GM06990 (cell line): Measurements from ENCODE around the gene VWA8.

Experiments
- DNase-seq: peaks from one replicate; pipeline ENCODE4 v3.0.0-alpha.2; 2011; ENCODE audit not compliant: insufficient read length; ENCODE audit errors: extremely low read depth
- H3K27me3 ChIP-seq: replicated peaks from 2 replicates; pipeline ENCODE4 v1.6.0; 2011; ENCODE audit warnings: low read length; ENCODE audit not compliant: control insufficient read depth, insufficient read depth
- H3K36me3 ChIP-seq: 2 replicates; pipeline ENCODE4 v1.5.1; 2011; ENCODE audit warnings: low read length; ENCODE audit not compliant: control insufficient read depth, insufficient read depth
- H3K4me3 ChIP-seq: replicated peaks from 2 replicates; pipeline ENCODE4 v1.5.1; 2011; ENCODE audit warnings: low read depth, mild to moderate bottlenecking, control low read depth, low read length
- TF ChIP-seq, protein P1 (sequence below): IDR thresholded peaks from 2 replicates; pipeline ENCODE4 v1.5.1; 2011; ENCODE audit warnings: low read length, control low read depth, mild to moderate bottlenecking, inconsistent platforms; ENCODE audit not compliant: insufficient read depth, poor library complexity, severe bottlenecking

The VWA8 gene

DNA sequence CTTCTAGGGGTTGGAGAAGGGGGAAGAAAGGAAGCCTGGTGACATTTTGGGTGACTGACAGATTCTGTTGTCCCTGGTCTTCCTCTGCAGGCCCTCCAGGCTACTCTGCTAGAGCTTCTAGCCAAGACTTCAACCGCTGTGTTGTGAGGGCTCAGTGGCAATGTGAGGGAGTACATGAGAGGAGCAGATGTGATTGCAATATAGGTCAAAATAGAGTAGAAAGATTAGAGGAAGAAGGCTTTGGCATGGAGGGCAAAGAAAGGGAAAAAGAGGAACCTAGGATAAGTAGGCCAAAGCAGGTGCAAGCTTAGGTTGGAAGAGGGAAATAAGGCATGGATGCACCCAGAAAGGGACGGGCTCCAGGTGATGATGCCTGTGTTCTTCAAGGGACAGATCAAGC, 286.7 kb downstream of the VWA8 start:
- TF ChIP-seq, protein P1, sequence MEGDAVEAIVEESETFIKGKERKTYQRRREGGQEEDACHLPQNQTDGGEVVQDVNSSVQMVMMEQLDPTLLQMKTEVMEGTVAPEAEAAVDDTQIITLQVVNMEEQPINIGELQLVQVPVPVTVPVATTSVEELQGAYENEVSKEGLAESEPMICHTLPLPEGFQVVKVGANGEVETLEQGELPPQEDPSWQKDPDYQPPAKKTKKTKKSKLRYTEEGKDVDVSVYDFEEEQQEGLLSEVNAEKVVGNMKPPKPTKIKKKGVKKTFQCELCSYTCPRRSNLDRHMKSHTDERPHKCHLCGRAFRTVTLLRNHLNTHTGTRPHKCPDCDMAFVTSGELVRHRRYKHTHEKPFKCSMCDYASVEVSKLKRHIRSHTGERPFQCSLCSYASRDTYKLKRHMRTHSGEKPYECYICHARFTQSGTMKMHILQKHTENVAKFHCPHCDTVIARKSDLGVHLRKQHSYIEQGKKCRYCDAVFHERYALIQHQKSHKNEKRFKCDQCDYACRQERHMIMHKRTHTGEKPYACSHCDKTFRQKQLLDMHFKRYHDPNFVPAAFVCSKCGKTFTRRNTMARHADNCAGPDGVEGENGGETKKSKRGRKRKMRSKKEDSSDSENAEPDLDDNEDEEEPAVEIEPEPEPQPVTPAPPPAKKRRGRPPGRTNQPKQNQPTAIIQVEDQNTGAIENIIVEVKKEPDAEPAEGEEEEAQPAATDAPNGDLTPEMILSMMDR, result no peak
- H3K4me3 ChIP-seq, result no peak overlapping the region
- H3K36me3 ChIP-seq, result no peaks in the 10 kb centered on the region; the same call in 1 of the 2 replicates
- DNase-seq, result no peak
- no peaks in the 10 kb centered on the region for H3K27me3 ChIP-seq

DNA sequence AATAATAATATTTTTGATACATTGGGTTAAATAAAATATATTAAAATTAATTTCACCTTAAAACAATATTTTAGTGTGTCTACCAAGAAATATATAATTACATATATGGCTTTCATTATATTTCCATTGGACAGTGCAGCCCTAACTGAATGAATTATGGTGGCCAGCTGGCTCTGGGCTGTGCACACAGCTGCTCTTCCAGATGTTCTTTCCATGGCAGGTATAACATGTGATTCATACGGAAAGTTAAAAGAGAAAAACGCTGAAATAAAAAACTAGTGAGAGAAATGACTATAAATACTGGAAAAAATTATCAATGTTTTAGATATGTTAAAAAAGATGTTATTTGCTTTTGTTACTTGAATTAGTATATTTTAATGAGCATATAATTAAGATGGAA, 287.3 kb downstream of the VWA8 start:
- TF ChIP-seq, protein P1, result no peak
- no peaks in the 10 kb centered on the region; the same call in 1 of the 2 replicates for H3K36me3 ChIP-seq
- no peak for DNase-seq
- no peak overlapping the region for H3K4me3 ChIP-seq
- H3K27me3 ChIP-seq, result no peaks in the 10 kb centered on the region

DNA sequence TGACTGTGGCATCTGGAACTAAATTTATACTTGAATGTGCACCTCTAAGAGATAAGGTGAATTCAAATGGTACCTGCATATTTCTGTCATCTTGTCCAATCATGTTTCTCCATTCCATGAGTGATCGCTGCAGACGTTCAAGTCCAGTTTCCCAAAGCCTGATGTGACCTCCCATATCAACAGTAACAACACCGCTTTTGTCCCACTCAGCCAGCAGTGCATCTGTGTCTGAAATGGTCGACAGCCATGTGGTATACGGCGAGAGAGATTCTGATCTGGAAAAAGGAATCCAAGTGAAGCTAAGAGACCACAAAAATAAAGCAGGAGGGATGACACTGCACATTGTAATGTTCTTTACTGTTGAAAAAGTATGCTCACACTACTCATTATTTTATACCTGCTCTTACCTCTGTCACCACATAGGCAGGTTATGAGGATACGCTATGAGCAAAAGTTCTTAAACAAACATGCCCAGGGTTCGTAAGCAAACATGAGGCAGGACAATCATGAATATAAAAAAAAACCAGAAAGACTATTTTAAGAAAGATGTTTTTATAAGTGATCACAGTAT, 290.0 kb downstream of the VWA8 start:
- no peak overlapping the region for H3K4me3 ChIP-seq
- TF ChIP-seq, protein P1, result no peak
- no peaks in the 10 kb centered on the region; the same call in 1 of the 2 replicates for H3K36me3 ChIP-seq
- no peak for DNase-seq
- no peaks in the 10 kb centered on the region for H3K27me3 ChIP-seq

DNA sequence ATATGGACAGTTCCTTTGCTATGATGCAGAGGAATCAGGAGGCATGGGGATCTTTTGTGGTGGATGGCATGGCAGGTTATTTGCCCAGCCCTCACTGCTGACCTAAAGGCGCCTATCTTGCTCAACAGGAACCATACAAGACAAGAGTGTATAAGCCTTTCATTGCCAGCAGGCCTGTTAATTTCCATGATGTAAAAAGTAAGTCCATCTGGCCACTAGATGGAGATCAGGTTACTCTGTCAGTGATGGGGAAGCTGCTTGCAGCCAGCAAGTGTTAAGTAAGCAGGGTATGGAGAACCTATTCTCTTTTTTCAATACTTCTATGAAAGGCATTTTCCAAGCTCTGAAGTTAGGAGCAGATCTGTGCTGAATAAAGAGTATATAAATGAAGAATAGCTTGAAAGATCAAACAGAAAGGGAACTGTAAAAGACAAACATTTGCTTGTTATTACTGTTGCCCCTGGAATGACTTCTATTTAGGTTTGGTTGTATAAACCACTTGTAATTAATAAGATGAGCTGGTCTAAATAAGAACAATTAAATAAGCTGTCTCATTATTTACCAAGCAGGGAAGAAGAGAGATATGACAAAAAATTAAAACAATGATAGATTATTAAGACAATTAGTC, 292.7 kb downstream of the VWA8 start:
- peak; percentile 32 for DNase-seq
- Histone ChIP-seq H3K36me3 (no peaks in the 10 kb centered on the region; the same call in 1 of the 2 replicates), H3K27me3 (no peaks in the 10 kb centered on the region), H3K4me3 (no peak overlapping the region)
- TF ChIP-seq, protein P1, result peak; percentile 71

DNA sequence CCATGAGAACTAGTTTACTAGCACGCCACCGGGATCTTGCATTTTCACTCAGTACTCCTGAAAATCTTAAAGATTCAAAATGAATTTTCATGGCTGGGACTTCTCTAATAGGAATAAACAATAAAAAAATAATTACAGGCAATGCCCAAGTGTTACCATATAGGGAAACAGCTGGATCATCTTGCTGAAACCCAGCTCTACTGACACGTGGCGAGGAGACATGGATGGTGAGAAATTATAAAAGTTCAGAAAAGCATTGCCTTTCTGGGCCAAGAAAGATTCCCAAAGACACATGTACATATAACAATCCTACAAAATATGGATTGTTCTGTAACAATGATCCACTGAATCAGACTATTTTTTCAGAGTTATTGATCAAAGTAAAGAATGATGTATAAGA, 294.3 kb downstream of the VWA8 start:
- TF ChIP-seq, protein P1, result no peak
- H3K27me3 ChIP-seq, result no peaks in the 10 kb centered on the region
- DNase-seq, result no peak
- no peak overlapping the region for H3K4me3 ChIP-seq
- H3K36me3 ChIP-seq, result no peaks in the 10 kb centered on the region; the same call in 1 of the 2 replicates

DNA sequence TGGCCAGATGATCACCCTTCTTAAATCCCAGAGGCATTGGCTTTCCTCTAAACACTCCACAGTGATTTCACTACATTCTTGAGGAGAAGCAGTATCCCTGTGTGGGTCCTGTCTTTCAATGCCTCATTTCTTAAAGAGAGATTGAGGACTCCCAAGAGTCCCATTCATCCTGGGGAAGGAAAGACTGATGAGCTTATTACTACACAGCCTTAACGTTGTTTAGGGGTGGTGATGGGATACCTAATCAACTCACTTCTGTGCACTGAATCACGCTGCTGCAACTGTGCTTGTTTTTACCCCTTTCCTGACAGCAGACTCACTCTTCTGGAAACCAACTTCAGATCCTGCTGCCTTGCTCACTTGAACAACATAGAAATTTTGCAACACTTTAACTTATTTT, 300.5 kb downstream of the VWA8 start:
- H3K27me3 ChIP-seq, result no peaks in the 10 kb centered on the region
- DNase-seq, result no peak
- no peak overlapping the region for H3K4me3 ChIP-seq
- TF ChIP-seq, protein P1, result no peak
- no peaks in the 10 kb centered on the region; the same call in none of the 2 replicates for H3K36me3 ChIP-seq
